GM12892 (cell line): ENCODE measurements around the gene CLEC4A.
"Not testable (repeated sequence)": the region's sequence is repeated elsewhere in the genome, so short reads cannot be mapped to it uniquely, and the experiment has no call there.

Experiments used
- POLR2A ChIP-seq: IDR thresholded peaks from 2 replicates; pipeline ENCODE4 v1.6.1; 2011; ENCODE audit warnings: low read depth, low read length, control low read depth
- POLR2AphosphoS5 ChIP-seq: IDR thresholded peaks from 2 replicates; pipeline ENCODE4 v1.6.1; 2011; ENCODE audit warnings: low read depth, low read length, control low read depth

DNA sequence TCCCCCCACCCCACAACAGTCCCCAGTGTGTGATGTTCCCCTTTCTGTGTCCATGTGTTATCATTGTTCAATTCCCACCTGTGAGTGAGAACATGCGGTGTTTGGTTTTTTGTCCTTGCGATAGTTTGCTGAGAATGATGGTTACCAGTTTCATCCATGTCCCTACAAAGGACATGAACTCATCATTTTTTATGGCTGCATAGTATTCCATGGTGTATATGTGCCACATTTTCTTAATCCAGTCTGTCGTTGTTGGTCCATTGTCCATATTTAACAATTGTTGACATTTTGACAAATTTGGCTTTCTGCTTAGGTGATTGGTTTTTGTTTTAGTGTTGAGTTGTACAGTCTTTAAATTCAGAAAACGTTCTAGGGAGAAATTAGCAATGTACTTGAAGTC is 10.3 kb upstream of the CLEC4A start:
- TF ChIP-seq POLR2AphosphoS5, POLR2A: not testable (repeated sequence)
